HG03442 (cell line): Measurements from ENCODE around the gene AMZ2.

Experiments
- ATAC-seq: cut with Tn5 transposase; IDR thresholded peaks from one replicate; pipeline ENCODE4 v1.9.1; 2021; ENCODE audit warnings: mild to moderate bottlenecking, moderate library complexity; ENCODE audit not compliant: unreplicated experiment

Gene AMZ2

DNA sequence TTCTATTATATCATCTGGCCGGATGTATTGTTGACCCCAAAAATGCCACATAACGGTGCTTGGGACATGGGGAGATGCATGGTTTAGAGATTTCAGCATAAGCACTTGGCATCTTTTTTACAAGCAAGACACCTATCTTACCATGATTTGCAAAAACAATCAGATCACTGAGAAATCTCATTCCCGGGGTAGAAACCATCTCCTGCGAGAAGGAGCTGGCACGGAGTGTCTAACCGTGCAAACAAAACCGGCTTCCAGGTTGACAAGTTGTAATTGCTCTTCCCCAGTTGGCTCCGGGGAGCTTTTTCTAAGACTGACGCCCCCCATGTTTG, 42.1 kb downstream of the AMZ2 start:
- no peak for ATAC-seq

DNA sequence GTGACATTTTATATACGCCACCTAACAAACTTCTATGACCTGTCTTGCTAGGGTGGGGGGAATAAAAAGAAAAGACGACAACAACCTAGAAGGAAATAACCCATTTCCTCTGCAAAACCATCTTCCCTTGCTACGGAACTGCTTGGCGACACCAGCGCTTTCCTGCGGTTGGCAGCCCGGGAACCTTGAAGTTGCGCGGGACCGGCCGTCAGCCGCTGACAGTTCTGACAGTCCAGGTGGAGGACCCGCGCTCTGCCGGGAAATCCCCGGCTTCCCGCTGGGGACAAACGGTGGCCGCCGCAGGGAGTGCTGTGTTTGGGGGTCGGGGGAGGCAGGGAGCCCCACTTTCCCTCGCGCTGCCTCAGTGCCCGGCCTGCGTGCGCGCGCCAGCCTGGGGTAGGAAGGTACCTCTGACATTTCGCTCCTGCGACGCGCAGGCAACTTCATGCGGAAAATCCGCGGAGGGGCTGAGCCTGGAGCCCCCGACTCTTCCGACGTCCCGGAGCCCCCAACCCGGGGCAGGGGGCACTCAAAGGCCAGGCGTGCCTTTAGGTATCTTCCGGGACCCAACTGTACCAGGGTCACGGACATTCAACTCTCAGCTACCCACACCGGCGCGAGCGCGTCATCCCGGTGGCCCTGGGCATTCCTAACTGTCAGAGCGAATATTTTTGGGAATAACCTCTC, 42.6 kb downstream of the AMZ2 start:
- ATAC-seq: no peak

GRCh38 chr17:68290955-68291835, 43.4 kb downstream of the AMZ2 start, which contains the start of the genes ARSG and SLC16A6:
Gene ARSG (plus strand): TSS chr17:68291495. CDS start chr17:68307494, 15,999 bp downstream.
Gene SLC16A6 (minus strand): TSS chr17:68291127. CDS start chr17:68278320, 12,807 bp downstream.
- ATAC-seq: peak; percentile 41

DNA sequence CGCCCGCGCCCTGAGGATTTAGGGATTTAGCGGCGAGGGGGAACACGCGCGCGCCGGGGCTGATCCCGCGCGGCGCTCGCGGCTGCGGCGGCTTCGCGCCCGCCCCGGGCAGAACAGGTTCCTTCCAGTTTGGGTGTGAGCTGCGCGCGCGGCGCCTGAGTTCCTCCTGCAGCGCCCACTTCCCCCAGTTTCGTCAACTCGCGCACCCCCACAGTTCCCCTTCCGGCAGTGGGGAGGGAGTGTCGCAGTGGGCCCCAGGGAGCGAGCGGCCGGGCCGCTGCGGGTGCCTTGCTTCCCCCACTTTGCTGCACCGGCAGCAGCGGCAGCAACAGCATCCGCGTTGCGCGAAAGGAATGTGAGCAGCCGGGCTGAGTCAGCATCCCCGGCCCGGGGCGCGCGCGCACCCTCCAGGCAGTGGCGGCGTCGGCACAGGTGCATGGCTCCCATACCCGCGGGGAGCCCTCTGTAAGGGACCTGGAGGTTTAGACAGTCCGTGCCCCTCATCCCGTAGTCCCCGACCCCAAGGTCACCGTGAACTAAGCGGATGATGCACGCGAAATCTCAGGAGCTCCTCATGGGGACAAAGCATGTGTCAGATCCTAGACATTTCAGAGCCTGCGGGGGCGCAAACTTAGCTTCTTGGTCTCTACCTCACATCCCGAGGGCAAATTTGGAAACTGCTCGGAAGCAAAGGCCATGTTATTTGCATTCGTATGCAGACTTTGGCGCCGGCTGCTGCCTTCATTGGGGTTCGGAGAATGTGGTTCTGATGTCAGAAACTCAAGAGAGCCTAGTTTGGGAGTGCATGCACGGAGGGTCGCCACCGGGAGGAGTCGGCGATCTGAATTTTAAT, 44.2 kb downstream of the AMZ2 start:
- peak; percentile 49 for ATAC-seq

GRCh38 chr17:68292689-68293040, 44.8 kb downstream of the AMZ2 start:
- no peak for ATAC-seq

GRCh38 chr17:68293490-68294195, 45.8 kb downstream of the AMZ2 start:
- no peak for ATAC-seq

DNA sequence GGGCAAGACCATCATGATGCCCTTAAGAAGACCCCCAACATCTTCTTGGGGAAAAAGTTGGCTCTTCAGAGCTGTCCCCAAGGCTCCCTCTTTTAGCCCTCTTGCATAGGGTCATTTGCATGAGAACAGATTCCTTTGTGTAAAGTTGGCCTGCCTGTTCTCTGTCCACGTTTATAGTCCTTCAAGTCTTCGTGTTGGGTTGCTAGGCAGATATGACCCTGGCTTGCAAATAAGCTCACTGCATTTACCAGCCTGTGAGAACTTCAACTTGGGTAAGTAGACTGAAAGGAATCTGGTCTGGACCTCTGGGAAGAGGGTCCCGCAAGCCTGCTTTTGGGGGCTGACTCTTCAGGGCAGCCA, 46.3 kb downstream of the AMZ2 start:
- ATAC-seq: no peak

DNA sequence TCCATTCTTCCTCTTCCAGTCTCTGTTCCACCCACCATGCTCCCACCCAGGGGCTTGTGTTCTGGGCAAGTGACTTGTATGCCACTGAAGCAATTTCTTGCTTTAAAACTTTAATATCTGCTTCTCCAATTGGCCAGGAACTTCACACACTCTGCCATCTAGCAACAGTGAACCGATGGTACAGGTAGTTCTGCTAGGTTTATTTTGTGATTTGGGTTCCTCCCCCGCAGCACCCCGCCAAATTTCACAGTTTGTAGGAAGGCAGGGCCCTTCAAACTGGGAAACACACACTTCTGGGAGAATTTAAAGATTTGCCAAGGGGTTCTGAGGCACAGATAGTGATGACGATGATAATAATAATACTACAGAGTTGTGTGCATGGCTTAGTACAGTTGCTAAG, 46.8 kb downstream of the AMZ2 start:
- no peak for ATAC-seq

DNA sequence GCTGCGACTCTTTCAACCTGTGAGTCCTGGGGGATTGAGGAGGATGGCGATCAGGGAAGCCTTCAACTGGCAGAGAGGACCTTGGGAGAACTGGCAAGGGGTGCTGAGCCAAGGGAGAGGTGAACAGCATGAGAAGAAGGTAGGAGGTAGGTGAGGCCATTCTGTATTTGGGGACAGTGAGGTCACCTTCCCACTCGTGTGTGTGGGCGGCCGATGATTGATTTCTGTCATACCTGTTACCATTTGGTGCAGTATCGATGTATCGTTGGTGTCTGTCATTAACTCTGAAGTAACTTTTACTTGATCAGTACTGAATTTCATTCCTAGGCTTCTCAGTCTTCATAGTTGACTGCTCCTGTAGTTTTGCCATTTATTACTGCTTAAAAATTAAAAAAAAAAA, 47.2 kb downstream of the AMZ2 start:
- ATAC-seq: no peak

DNA sequence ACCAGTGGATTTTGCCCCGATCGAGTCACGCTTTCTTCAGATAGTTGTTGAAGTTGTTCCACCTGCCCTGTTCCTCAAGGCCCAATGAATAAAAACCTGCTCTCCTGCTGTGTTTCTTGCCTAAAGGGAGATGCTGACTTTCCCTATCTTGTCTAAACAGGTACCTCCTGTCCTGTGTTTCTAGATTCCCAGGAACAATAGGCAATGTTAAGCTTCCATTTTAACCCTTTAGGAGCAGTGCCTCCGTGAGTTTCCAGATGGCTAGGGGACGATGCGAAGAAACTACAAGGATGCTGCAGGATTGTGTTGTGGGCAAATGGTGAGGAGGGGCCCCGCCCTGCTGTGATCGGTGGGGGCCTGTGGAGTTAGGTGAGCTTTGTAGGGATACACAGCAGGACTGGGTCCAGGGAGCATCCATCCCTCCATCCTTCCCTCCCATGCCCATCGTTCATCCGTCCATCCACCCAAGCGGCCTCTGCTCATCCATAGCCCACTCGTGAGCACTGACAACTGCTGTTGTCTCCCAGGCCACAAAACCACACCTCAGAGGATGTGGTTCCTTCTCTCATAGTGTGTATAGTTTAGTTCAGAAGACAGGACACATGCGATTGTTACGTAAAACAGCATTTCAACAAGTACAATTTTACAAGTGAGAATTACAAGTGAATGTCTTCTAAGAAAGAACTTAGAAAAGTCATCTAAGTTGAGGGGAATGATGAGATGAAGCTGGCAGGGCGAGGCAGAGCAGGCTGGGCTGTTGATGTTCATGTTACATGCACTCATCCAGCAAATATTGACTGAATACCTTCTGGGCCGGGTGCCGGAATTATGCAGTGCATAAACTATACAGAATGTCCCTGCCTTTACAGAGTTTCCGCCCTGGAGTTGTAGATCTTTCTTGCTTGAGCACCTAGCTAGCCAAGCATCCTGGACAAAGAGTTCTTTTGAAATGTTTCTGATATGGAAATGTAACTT, 48.7 kb downstream of the AMZ2 start:
- ATAC-seq: no peak

- no peak for ATAC-seq
Measured at GRCh38 chr17:68297195-68297594, 49.4 kb downstream of the AMZ2 start.

GRCh38 chr17:68298601-68299000, 50.8 kb downstream of the AMZ2 start:
- ATAC-seq: no peak

DNA sequence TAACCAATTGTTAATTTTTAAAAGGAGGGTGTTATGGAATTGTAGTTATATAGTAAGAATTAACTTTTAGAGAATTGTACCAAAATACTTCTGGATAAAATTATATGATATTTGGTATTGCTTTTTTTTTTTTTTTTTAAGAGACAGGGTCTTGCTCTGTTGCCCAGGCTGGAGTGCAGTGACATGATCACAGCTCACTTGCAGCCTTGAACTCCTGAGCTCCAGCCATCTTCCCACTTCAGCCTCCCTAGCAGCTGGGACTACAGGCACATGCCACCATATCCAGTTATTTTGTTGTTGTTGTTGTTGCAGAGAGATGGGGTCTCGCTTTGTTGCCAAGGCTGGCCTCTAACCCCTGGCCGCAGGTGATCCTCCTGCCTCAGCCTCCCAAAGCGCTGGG, 52.0 kb downstream of the AMZ2 start:
- no peak for ATAC-seq

DNA sequence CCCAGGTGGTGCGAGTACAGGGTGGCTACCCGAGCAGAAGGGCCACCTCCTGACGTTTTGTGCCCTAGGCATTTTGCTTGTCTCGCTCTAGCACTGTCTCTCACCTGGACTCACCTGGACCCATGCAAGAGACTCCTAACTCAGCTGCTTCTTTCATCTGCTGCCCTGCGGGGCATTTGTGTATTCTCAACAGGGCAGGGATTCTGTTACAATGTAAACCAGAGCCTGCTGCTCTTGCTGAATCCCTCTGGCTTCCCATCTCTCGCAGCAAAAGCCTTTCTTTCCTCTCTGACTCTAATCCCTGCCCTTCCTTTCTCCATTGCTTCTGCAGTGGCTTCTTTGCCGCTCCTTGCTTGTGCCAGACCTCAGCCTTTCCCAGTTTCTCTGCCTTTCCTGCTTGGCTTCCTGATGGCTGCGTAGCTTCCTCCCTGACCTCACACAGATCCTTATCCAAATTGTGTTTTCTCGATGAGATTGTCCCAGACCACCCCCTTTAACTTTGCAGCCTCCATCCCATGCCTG, 53.7 kb downstream of the AMZ2 start:
- ATAC-seq: no peak

DNA sequence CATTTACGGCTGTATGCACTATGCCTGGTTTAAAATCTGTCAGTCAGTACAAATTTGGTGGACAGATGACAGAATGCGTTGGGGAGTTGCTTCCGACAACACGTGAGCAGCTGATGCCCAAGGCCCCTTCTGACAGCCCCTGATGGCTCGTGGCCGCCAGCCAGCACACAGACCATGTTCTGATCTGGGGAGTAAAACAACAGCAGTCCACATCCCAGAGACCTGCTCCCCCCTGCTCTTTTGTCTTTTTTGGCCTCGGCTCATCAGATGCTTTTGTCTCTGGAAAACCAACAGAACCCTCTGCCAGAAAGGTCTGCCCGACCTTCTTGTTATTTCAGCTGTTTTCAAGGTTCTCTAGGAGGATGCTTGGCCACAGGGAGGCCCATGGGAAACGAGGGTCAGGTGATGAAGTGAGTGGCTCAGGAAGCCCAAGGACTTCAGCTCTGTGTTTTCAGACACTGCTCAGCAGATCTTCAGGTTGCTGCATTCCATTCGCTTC, 54.3 kb downstream of the AMZ2 start:
- ATAC-seq: no peak

GRCh38 chr17:68302666-68303065, 54.8 kb downstream of the AMZ2 start:
- no peak for ATAC-seq

- ATAC-seq: no peak
Measured at GRCh38 chr17:68304706-68305105, 56.9 kb downstream of the AMZ2 start.

- ATAC-seq: no peak
Measured at GRCh38 chr17:68305142-68305541, 57.3 kb downstream of the AMZ2 start.
